RWPE1 (cell line): Measurements from ENCODE around the gene PRIMPOL.

Experiments
- CTCF ChIA-PET: fragments of 350-600 bp; sonication (Branson Sonifier 250); formaldehyde crosslinking; extraction: SDS; loops from one replicate; lab custom pipeline; 2021; lab: Yijun Ruan, JAX
- POLR2A ChIA-PET: fragments of 400-600 bp; formaldehyde crosslinking; extraction: SDS; loops from one replicate; lab custom pipeline; 2020; ENCODE audit warnings: antibody characterized with exemption; ENCODE audit not compliant: low non-redundant PET; lab: Yijun Ruan, JAX
- DNase-seq: peaks from one replicate; pipeline ENCODE4 v3.0.0; 2012; ENCODE audit warnings: low spot score
- H3K27ac ChIP-seq: fragments of 450-650 bp; 2 replicates; pipeline ENCODE4 v1.5.1; 2017
- CTCF ChIP-seq: fragments of 450-650 bp; conservative IDR thresholded peaks from 2 replicates; pipeline ENCODE4 v1.5.1; 2017; ENCODE audit warnings: low read depth, mild to moderate bottlenecking

The PRIMPOL gene

GRCh38 chr4:184666670-184667069 lies 17.1 kb downstream of the PRIMPOL start:
- no peak overlapping the region for H3K27ac ChIP-seq
- ChIA-PET POLR2A (no interaction called here), CTCF (no interaction called here)
- DNase-seq, result no peak
- TF ChIP-seq CTCF, result no peak

DNA sequence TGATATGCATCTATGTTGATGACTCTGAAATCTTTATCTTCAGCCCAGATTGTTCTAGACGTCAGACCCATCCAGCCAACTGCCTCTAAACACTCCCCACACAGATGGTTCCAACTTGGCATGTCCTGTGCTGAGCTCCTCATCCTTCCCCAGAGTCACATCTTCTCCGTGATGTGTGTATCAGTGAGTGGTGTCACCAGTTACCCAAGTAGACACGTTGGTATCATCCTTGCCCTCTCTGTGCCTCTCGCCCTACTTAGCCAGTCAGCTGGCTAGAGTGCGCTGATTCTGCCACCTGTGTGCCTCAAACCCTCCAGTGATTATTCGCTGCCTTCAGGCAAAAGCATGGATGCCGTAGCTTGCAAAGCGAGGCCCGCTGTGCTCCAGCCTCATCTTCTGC lies 18.6 kb downstream of the PRIMPOL start:
- H3K27ac ChIP-seq, result no peak overlapping the region
- no peak for TF ChIP-seq CTCF
- ChIA-PET CTCF (interaction anchor here (0.6 kb wide), 1 partner anchor 18 kb away, joined by 3 read pairs; no protein-coding TSS in a partner anchor), POLR2A (no interaction called here)
- no peak for DNase-seq

DNA sequence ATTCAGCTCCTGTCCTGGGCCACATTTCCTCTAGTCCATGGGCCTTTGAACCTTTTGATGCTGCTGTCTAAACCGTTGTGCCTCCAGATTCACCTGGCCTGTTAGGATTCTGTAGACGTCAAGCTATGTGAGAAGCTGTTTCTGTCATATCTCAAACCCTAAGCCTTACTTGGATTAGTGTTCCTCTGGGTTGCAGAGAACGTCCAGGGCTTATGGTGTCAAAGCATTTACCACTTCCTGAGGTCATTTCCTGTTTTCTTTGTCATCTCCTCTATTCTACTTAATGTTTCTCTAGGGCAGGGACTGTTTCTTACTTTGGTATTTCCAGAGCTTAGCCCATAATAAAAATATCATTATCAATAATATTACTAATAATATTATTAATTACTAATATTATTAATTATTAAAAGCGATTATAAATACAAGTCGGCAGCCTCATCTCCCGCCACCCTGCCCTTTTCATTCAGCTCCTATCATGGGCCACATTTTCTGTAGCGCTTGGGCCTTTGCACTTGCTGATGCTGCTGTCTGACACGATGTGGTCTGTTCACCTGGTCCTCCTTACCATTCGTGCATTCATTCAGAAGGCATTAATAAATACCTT lies 19.1 kb downstream of the PRIMPOL start:
- CTCF ChIA-PET, result interaction anchor here (0.6 kb wide), 1 partner anchor 18 kb away, joined by 3 read pairs; no protein-coding TSS in a partner anchor
- H3K27ac ChIP-seq, result no peak overlapping the region
- POLR2A ChIA-PET, result no interaction called here
- DNase-seq, result no peak
- TF ChIP-seq CTCF, result no peak

GRCh38 chr4:184669251-184669650 lies 19.7 kb downstream of the PRIMPOL start:
- CTCF ChIA-PET, result no interaction called here
- TF ChIP-seq CTCF, result no peak
- no peak for DNase-seq
- POLR2A ChIA-PET, result no interaction called here
- no peak overlapping the region for H3K27ac ChIP-seq

- POLR2A ChIA-PET, result no interaction called here
- peak overlapping the region; percentile 50 for H3K27ac ChIP-seq
- peak; percentile 40 for DNase-seq
- TF ChIP-seq CTCF, result no peak
- CTCF ChIA-PET, result no interaction called here
These were observed 21.6 kb downstream of the PRIMPOL start for GRCh38 chr4:184671101-184671500.

- CTCF ChIA-PET, result no interaction called here
- POLR2A ChIA-PET, result no interaction called here
- no peak overlapping the region for H3K27ac ChIP-seq
- no peak for TF ChIP-seq CTCF
- DNase-seq, result no peak
These were observed 23.2 kb downstream of the PRIMPOL start for GRCh38 chr4:184672741-184673140.

DNA sequence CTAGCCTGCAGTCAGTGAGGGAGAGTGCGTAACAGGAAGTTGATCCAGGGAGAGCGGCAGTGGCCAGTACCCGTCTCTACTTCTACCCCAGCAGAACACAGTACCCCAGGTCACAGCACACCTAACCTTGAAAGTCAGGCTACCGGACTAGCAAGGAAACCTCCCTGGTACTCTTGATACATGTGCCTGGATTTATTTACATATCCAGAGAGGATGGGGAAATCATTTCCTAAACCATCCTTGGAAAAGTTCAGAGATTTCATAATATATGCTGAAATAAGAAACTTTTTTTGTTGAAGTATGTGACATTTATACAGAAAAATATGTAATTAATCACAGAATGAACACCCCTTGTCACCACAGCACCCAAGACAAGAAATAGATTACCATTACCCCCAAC lies 24.5 kb downstream of the PRIMPOL start:
- POLR2A ChIA-PET, result no interaction called here
- no peak for TF ChIP-seq CTCF
- no peak for DNase-seq
- H3K27ac ChIP-seq, result peak overlapping the region; percentile 10; the same call in 1 of the 2 replicates
- CTCF ChIA-PET, result no interaction called here
